ENCODE results near the gene TBC1D21.

TBC1D21 gene

DNA sequence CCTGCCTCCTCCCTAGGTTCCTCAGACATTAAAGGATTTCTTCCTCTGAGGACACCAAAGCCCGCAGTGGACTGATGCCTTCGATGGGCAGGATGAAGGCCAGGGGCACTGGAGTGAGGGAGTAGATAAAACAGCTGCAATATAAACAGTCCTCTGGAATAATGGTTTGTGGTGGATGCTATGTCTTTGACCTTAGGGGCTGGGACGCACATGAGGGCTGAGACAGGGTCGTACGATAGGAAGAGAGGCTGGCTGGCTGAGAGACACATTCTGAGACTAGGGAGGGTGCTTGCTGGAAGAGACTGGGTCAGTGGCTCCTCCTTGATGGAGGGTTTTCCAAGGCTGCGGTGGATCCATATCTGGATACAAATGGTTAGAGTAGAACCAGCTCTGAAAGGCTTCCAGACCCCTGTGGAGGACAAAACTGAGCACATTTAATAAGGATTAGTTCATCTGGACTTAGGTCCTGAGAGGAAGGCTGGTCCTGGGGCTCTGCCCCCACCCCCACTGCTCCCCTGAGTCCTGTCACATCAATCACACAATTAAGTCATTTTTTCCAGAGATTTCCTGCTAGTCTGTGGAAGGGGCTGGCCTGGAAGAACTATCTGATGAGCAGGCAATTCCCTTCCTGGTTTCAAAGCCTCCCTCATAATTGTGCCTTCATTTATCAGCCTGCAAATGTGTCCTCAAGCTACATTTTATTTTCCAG, 15.8 kb downstream of the TBC1D21 start:
- DNase-seq: no peak

GRCh38 chr15:73889762-73890124, 16.4 kb downstream of the TBC1D21 start:
- no peak for DNase-seq

DNA sequence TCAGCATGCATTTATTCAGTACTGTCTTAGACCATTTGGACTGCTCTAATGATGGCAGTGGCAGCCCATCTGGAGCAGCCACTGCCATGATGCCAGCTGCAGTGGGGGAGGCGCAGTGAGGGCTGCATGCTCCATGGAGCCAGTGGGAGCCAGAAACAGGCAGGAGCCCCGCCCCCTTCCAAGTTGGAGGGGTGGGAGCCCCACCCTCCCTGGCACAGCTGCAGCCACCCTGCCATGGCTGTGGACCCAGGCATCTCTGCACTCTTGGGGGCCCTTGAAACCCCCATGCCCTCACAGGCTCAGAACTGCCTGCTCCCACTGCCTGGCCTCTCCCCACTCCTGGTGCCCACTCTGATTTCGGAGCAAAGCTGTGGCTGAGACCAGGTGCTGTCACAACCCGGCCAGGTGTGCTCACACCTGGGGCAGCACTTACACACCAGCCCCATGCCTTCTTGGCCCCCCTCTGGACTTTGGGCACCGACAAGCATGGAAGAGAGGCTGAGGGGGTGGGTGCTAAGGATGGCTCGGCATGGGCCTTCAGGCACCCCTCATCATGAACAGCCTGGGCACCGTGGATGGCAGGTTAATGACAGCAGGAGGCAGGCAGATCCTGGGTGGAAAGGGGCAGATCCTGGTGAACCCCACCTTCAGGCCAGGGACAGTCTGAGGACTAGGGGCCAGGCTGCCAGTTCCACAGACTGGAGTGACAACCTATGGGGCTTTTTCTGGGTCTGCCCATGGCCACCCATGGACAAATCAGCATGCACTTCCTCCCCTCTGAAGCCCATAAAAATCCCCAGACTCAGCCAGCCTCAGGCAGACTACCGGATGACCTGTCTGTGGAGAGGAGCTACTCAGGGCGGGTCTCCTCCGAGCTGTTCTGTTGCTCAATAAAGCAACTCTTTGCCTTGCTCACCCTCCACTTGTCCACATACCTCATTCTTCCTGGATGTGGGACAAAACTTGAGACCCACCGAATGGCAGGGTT, 18.3 kb downstream of the TBC1D21 start:
- DNase-seq: no peak

- no peak for DNase-seq
Measured at GRCh38 chr15:73892446-73893226, 19.3 kb downstream of the TBC1D21 start.

DNA sequence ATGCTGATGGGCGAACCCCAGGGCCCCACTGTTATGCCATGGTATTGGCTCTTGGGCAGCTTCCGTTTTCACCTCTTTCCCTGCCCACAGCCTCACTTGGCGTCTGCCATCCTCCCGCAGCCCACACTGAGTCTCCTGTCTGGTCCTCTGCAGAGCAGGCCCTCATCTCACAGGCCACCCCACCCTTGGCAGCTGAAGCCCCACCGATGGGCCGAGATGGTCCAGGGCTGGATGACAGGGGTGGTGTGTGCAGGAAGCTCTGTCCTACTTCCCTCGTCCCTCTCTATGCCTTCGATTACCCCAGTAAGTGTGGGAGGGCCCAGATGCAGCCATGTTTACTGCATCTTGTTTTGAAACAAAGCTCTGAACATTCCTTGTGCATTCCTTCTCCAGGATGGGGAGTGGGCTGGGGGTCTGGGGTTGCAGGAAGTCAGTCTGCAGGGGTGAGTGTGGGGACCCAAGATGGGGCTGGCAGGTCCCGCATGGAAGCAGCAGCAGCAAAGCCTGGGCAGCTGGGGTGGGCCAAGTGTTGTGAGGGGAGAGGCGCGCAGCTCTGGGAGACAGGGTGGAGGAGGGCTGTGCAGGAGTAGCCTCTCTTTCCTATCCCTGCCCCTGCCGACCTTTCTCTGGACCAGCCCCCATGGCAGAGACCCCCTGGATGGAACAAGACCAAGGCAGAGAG, 20.9 kb downstream of the TBC1D21 start:
- DNase-seq: no peak

- DNase-seq: peak; percentile 56
Measured at GRCh38 chr15:73897441-73898261, 24.3 kb downstream of the TBC1D21 start.

GRCh38 chr15:73899197-73900094, 26.1 kb downstream of the TBC1D21 start:
- peak; percentile 6 for DNase-seq

DNA sequence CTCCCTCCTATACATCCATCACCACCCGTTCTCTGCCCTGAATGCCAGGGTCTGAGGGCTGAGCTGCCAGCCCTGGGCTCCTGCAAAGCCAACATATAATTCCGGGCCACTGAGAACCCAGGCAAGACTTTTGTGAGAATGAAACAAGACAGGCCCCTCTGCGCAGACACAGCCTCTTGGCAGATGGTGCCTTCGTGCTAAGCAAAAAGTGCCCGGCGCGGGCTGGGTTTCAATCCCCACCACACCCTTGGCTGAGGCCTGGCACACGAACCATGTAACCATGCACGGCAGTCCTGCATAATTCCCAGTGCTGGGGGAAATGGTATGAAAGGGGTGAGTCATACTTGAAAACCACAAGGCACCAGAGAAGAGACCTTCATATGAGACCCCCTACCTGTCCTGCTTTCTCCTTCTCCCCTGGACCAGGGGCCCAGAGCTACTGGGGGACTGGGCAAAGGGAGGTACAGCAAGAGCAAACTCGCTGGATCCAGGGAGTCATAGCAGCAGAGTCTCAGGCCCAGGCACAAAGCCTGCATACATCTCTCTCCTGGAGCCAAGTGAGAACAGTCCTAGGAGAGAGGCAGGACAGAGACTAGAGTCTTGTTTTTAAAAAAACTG, 26.8 kb downstream of the TBC1D21 start:
- no peak for DNase-seq

DNA sequence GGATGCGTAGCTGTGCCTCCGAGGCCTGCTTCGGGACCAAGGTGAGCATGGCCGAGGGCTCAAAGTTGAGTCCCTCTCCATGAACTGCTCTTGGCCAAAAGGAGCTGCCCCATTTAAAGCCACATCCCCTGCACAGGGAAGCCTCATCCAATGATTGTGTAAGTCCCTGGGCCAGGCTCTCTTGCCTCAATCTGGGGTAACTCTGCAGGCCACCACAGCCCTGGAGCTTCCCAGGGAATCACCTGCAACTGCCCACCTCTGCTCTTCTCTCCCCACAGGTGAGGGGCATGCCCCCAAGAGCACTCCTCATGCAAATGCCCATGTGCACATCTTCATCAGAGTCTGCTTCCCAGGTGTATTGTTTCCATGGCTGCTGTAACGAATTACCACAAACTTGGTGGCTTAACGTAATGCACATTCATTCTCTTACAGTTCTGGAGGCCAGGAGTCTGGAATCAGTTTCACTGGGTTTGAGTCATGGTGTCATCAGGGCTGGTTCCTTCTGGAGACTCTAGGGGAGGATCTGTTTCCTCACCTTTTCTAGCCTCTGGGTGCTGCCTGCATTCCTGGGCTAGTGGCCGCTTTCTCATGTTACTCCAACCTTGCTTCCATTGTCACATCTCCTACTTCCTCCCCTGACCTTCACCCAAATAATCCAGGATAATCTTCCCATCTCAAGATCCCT, 27.9 kb downstream of the TBC1D21 start:
- no peak for DNase-seq

DNA sequence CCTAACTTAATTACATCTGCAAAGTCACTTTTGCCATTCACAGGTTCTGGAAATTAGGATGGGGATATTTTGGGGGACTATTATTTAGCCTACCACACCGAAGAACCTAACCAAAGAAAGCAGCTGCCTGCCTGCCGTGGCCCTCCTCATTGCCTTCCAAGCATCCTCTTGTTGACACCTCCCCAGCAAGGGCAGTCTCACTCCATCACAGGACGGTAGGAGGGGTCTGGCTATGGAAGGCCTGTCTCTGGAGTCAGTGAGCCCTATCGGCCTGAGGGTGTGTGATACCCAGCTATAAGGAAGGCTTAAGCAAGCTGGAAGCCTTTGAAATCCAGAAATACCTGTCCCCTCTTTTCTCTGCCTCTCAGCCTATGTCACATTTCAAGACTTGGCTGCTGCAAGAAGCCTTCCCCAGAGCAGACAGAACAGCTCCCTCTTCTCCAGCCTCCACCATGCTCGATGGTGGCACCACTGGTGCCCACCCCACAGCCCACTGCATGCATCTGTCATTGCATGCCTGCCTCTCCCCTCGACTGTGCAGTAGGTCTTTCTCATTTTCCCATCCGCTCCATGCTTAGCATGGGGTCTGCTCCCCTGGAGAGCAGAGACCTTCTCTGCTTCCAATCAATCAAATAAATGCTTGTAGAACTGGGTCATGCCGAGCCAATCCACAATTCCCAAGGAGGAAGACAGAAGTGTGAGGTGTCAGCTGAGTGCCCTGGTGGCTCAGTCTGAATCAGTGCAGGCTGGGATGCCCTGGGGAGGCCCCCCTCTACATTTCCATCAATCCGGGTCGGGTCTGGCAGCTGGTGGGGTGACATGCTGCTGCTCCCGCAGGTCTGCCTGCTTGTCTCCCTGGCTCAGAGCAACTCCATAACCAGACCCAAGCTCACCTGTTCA, 29.0 kb downstream of the TBC1D21 start:
- no peak for DNase-seq

GRCh38 chr15:73904026-73904815, 30.9 kb downstream of the TBC1D21 start:
- DNase-seq: no peak

GRCh38 chr15:73905225-73905827, 32.0 kb downstream of the TBC1D21 start:
- no peak for DNase-seq

DNA sequence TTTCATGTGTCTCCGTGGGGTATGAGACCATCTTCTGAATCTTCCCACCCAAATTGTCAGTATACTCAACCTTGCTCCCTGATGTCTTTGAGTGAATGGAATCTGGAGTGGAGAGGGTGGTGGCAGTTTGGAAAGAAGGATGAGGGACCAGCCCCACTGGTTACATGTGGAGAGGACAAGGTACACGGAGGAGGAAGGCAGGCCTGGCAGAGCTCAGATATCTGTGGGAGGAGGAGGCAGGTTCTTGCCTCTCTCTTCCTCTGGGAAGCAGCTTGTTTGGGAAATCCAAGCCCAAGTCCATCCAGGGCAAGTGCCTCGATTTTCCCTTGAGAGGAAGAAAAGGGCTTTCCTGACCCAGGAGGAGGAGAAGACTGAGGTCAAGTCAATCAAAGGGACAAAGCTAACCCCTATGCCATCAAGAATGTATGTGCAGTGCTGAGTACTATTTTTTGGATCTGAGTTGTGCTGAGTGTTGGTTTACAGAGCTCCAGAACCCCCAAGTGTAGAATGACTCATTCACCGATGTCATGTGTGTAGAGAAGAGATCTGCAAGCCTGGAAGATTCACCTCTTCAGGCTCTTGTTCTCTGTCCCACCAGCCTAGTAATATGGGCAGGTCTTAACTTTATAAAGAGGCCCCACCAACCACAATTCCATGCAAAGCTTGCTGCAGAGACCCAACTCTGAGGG, 33.1 kb downstream of the TBC1D21 start:
- peak; percentile 60 for DNase-seq

DNA sequence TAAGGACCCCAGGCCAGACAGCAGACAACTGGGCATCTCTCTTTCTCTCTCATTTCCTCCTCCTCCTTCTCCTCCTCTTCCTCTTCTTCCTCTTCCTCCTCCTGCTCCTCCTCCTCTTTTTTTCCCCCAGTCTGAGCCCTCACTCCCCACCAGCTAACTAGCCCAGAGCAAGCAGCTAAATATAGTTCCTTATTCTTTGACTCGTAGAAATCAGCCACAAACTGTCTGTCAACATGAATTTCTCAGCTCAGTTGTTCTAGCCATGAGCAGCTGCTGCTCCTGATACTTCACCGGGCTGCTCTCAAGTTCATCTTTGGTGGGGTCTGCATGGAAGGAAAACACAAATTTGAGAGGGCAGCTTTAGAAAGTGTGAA, 33.7 kb downstream of the TBC1D21 start:
- peak; percentile 80 for DNase-seq

GRCh38 chr15:73908030-73908821, 34.9 kb downstream of the TBC1D21 start:
- DNase-seq: peak; percentile 56

DNA sequence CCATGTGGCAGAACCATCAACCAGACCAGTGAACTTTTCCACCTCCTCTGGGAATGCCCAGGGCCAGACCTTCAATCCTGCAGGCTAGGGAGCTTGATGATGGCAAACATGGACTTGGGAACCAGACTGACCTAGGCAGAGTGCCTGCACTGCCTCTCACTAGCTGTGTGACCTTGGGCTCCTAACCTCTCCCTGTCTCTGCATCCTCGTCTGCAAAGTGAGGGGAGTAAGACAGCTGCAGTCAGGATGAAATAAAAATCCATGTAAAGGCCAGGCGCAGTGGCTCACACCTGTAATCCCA, 35.4 kb downstream of the TBC1D21 start:
- DNase-seq: no peak

All from MV-4-11 (cell line).